HL-60/S4 treated with retinoic acid at 250 ng/mL for 4 days and 3 days (cell line): ENCODE measurements around the gene NBPF14.
"Not testable (repeated sequence)": the region's sequence is repeated elsewhere in the genome, so short reads cannot be mapped to it uniquely, and the experiment has no call there.

Experiments
- in situ Hi-C: fragments of 300-500 bp; cut with MboI; formaldehyde crosslinking; loops from 2 replicates; pipeline ENCODE4 v1.7.0; 2022; ENCODE audit warnings: low sequenced_read_pairs

Gene NBPF14

GRCh38 chr1:148595911-148596310 lies at the start of gene NBPF14:
TSS of gene NBPF14 (minus strand) at chr1:148596011. CDS start at chr1:148595717, 294 bp downstream.
- in situ Hi-C loops = not testable (repeated sequence)

- in situ Hi-C loops = not testable (repeated sequence)
Measured at GRCh38 chr1:148625451-148625850, 29.6 kb upstream of the NBPF14 start.

GRCh38 chr1:148618216-148618615 lies 22.4 kb upstream of the NBPF14 start:
- in situ Hi-C loops = not testable (repeated sequence)

- in situ Hi-C loops = not testable (repeated sequence)
Measured at GRCh38 chr1:148605266-148605665, 9.5 kb upstream of the NBPF14 start.

- in situ Hi-C loops = not testable (repeated sequence)
Measured at GRCh38 chr1:148595360-148595759, 451 bp downstream of the NBPF14 start.

- in situ Hi-C loops = not testable (repeated sequence)
Measured at GRCh38 chr1:148591098-148591497, 4.7 kb downstream of the NBPF14 start.

- in situ Hi-C loops = not testable (repeated sequence)
Measured at GRCh38 chr1:148532158-148532557, 63.7 kb downstream of the NBPF14 start.

GRCh38 chr1:148529101-148529567 lies 66.7 kb downstream of the NBPF14 start:
- in situ Hi-C loops = not testable (repeated sequence)

- in situ Hi-C loops = not testable (repeated sequence)
Measured at GRCh38 chr1:148528591-148528990, 67.2 kb downstream of the NBPF14 start.

- in situ Hi-C loops = not testable (repeated sequence)
Measured at GRCh38 chr1:148526587-148526986, 69.2 kb downstream of the NBPF14 start.

GRCh38 chr1:148523205-148524144 lies 72.3 kb downstream of the NBPF14 start:
- in situ Hi-C loops = not testable (repeated sequence)

GRCh38 chr1:148522561-148523204 lies 73.1 kb downstream of the NBPF14 start:
- in situ Hi-C loops = not testable (repeated sequence)

GRCh38 chr1:148522072-148522471 lies 73.7 kb downstream of the NBPF14 start:
- in situ Hi-C loops = not testable (repeated sequence)

GRCh38 chr1:148514310-148514709 lies 81.5 kb downstream of the NBPF14 start:
- in situ Hi-C loops = not testable (repeated sequence)

- in situ Hi-C loops = not testable (repeated sequence)
Measured at GRCh38 chr1:148512571-148513184, 83.1 kb downstream of the NBPF14 start.

GRCh38 chr1:148493933-148494332 lies 101.9 kb downstream of the NBPF14 start:
- in situ Hi-C loops = not testable (repeated sequence)

GRCh38 chr1:148483029-148483428 lies 112.8 kb downstream of the NBPF14 start, which contains the start of gene PPIAL4G:
TSS of gene PPIAL4G (minus strand) at chr1:148483302. CDS start at chr1:148483252, 50 bp downstream.
- in situ Hi-C loops = not testable (repeated sequence)
